Measurements from ENCODE around the gene OLIG1.

Gene OLIG1

GRCh38 chr21:33105088-33105487 lies 35.1 kb downstream of the OLIG1 start:
- DNase-seq: no peak

GRCh38 chr21:33108228-33108627 lies 38.3 kb downstream of the OLIG1 start:
- DNase-seq: no peak

GRCh38 chr21:33109574-33110339 lies 39.8 kb downstream of the OLIG1 start:
- peak; percentile 40 to 46 for DNase-seq

GRCh38 chr21:33110340-33110715 lies 40.4 kb downstream of the OLIG1 start:
- no peak for DNase-seq

- no peak for DNase-seq
Observed at GRCh38 chr21:33111577-33111976, 41.6 kb downstream of the OLIG1 start.

- no peak for DNase-seq
Observed at GRCh38 chr21:33112151-33112550, 42.2 kb downstream of the OLIG1 start.

- DNase-seq: no peak
Observed at GRCh38 chr21:33112681-33113080, 42.7 kb downstream of the OLIG1 start.

GRCh38 chr21:33113131-33113530 lies 43.2 kb downstream of the OLIG1 start:
- DNase-seq: no peak

GRCh38 chr21:33114276-33114675 lies 44.3 kb downstream of the OLIG1 start:
- DNase-seq: no peak

GRCh38 chr21:33115631-33116510 lies 45.9 kb downstream of the OLIG1 start:
- DNase-seq: no peak

GRCh38 chr21:33116676-33117075 lies 46.7 kb downstream of the OLIG1 start:
- no peak for DNase-seq

GRCh38 chr21:33117101-33117888 lies 47.4 kb downstream of the OLIG1 start:
- DNase-seq: no peak

All from activated T-cell treated with anti-CD3 and anti-CD28 coated beads, Interleukin-2, amount 50 U/mL, for 48 hours (primary cell).